Esophagus squamous epithelium (tissue), 5 donors: Measurements from ENCODE around the gene KCNAB1. TPM values are rescaled to one million over a fixed set of nuclear protein-coding genes. Genes with fewer than 3 reads are reported as not detected.
"Not testable (repeated sequence)": the region's sequence is repeated elsewhere in the genome, so short reads cannot be mapped to it uniquely, and the experiment has no call there.

ENCODE experiments used
- DNase-seq: peaks from one replicate; lab custom pipeline; 2025; lab: John Stamatoyannopoulos, UW
- H3K27ac ChIP-seq, 4 donors: fragments of 200-600 bp; sonication (generic); one replicate each; pipeline ENCODE4 v1.5.1; 2016 to 2019; ENCODE audit warnings: mild to moderate bottlenecking in 1 of 4
- H3K27me3 ChIP-seq, 4 donors: fragments of 200-600 bp; sonication (generic); 1 replicate in 3 of 4; 2 replicates in 1 of 4; pipeline versions ENCODE4 v1.5.1 to v1.6.0; 2017 to 2021; ENCODE audit warnings: antibody characterized with exemption in 1 of 4
- H3K36me3 ChIP-seq, 3 donors: fragments of 200-600 bp; sonication (generic); one replicate each; pipeline ENCODE4 v1.5.1; 2016 to 2019
- H3K4me1 ChIP-seq, 3 donors: fragments of 200-600 bp; sonication (generic); one replicate each; pipeline ENCODE4 v1.5.1; 2017 to 2019
- H3K4me3 ChIP-seq, 4 donors: fragments of 200-600 bp; sonication (generic); 1 replicate in 3 of 4; 2 replicates in 1 of 4; pipeline ENCODE4 v1.5.1; 2016 to 2019; ENCODE audit warnings: mild to moderate bottlenecking in 2 of 4, moderate library complexity in 1 of 4
- H3K9me3 ChIP-seq, 3 donors: fragments of 200-600 bp; sonication (generic); one replicate each; pipeline ENCODE4 v1.5.1; 2016 to 2019
- CTCF ChIP-seq, 6 experiments: fragments of 450-650 bp in 4 of 6; fragments of 200-600 bp in 2 of 6; sonication (generic) in 2 of 6; IDR thresholded peaks; one replicate each; pipeline ENCODE4 v1.5.1; 2016 to 2019; ENCODE audit warnings: antibody characterized with exemption in 6 of 6, mild to moderate bottlenecking in 4 of 6, moderate library complexity in 4 of 6
- POLR2A ChIP-seq, 4 donors: fragments of 450-650 bp; IDR thresholded peaks; one replicate each; pipeline ENCODE4 v1.6.1; 2017; ENCODE audit warnings: antibody characterized with exemption in 4 of 4, mild to moderate bottlenecking in 4 of 4, moderate library complexity in 3 of 4
- WGBS, 2 donors: methylation state at CpG; one replicate each; pipeline ENCODE4 v1.1.5; 2018; 5-methylcytosine and 5-hydroxymethylcytosine counted together
- intact Hi-C: fragments of 100-400 bp; cut with DNase I; formaldehyde crosslinking; loops from one replicate; pipeline ENCODE4 v1.15.0; 2022
- total RNA-seq, 4 donors: library from RNA; depleted of rRNA; stranded (reverse); fragments of >200 nt; gene quantifications; one replicate each; pipeline ENCODE4 v1.1.0, GENCODE V29; 2016
- donor health status: DM: yes; HTN: yes; CAD: no.

Gene KCNAB1
- 1 to 10 TPM in 2 of 4 donors, under 1 TPM in 2; 0.40 to 6.6 (median 1.3) TPM for total RNA-seq

GRCh38 chr3:156120528-156121251, at the start of gene KCNAB1:
TSS of gene KCNAB1 (plus strand) at chr3:156120578.
- H3K9me3 ChIP-seq = no peaks in the 10 kb centered on the region
- H3K4me3 ChIP-seq = no peak within 1 kb of the TSS
- WGBS, 2 donors = 50 to 58% methylated on average over 9 to 13 of the region's 19 CpGs
- H3K27me3 ChIP-seq = peaks cover 0 to 7% (median 0%) of the 10 kb centered on the region in 4 donors
- TF ChIP-seq POLR2A (IDR thresholded peaks at IDR 0.05) (no peak), CTCF (IDR thresholded peaks at IDR 0.05) (no peak)
- no peak for DNase-seq
- no peak within 1 kb of the TSS for H3K27ac ChIP-seq
- H3K4me1 ChIP-seq = no peaks in the 10 kb centered on the region
- intact Hi-C loops = no loop called here
- no peaks in the 10 kb centered on the region for H3K36me3 ChIP-seq

GRCh38 chr3:156071031-156071430, 49.3 kb upstream of the KCNAB1 start:
- intact Hi-C loops = no loop called here
- Histone ChIP-seq H3K27me3 (no peaks in the 10 kb centered on the region), H3K4me1 (no peaks in the 10 kb centered on the region), H3K36me3 (no peaks in the 10 kb centered on the region), H3K9me3 (no peaks in the 10 kb centered on the region), H3K4me3 (no peak overlapping the region), H3K27ac (no peak overlapping the region)
- no peak for DNase-seq
- WGBS, 2 donors = 96 to 100% methylated on average over 1 of the region's 1 CpG
- TF ChIP-seq CTCF (IDR thresholded peaks at IDR 0.05) = no peak
- no peak for TF ChIP-seq POLR2A (IDR thresholded peaks at IDR 0.05)

GRCh38 chr3:156072950-156073657, 47.3 kb upstream of the KCNAB1 start:
- H3K27me3 ChIP-seq, H3K36me3 ChIP-seq, H3K9me3 ChIP-seq, H3K4me3 ChIP-seq, DNase-seq, H3K27ac ChIP-seq, H3K4me1 ChIP-seq, intact Hi-C loops: not testable (repeated sequence)
- WGBS, 2 donors = 76 to 97% methylated on average over 4 to 6 of the region's 29 CpGs

- intact Hi-C loops = no loop called here
- no peak for TF ChIP-seq CTCF (IDR thresholded peaks at IDR 0.05)
- TF ChIP-seq POLR2A (IDR thresholded peaks at IDR 0.05) = no peak
- Histone ChIP-seq H3K27me3 (no peaks in the 10 kb centered on the region), H3K27ac (no peak overlapping the region), H3K4me3 (no peak overlapping the region), H3K36me3 (no peaks in the 10 kb centered on the region), H3K9me3 (no peaks in the 10 kb centered on the region), H3K4me1 (no peaks in the 10 kb centered on the region)
- DNase-seq = no peak
- 51 to 54% methylated on average over 3 of the region's 3 CpGs for WGBS, 2 donors
These were observed 30.3 kb upstream of the KCNAB1 start for GRCh38 chr3:156090126-156090525.

- TF ChIP-seq CTCF (IDR thresholded peaks at IDR 0.05) = no peak
These were observed 26.4 kb upstream of the KCNAB1 start for GRCh38 chr3:156093964-156094363.

More at GRCh38 chr3:156093964-156094363, 26.4 kb upstream of the KCNAB1 start:
- WGBS, 2 donors = 37 to 52% methylated on average over 7 of the region's 7 CpGs
- Histone ChIP-seq H3K27ac (no peak overlapping the region), H3K27me3 (no peaks in the 10 kb centered on the region), H3K4me1 (no peaks in the 10 kb centered on the region), H3K4me3 (no peak overlapping the region), H3K36me3 (no peaks in the 10 kb centered on the region), H3K9me3 (no peaks in the 10 kb centered on the region)
- intact Hi-C loops = no loop called here
- no peak for DNase-seq
